Measurements from ENCODE around the gene LSAMP. TPM values are rescaled to one million over a fixed set of nuclear protein-coding genes. Genes with fewer than 3 reads are reported as not detected.
A peak's percentile ranks its signal among the peaks of the same experiment; 100 is the strongest.

Gene LSAMP
- total and polyA plus RNA-seq, 9 of the 15 experiments (the other 6 are each of a cell fraction or from before 2014, with no cell fraction given) = 0.09 to 0.11 TPM; not detected in 7

GRCh38 chr3:116053017-116053416, 392.3 kb downstream of the LSAMP start:
- H3K9me3 ChIP-seq (replicated peaks; ENCODE audit: control insufficient read depth, insufficient read depth, low read depth, low read length) = no peaks in the 10 kb centered on the region; the same call in 1 of the 2 replicates
- H3K9ac ChIP-seq (ENCODE audit: insufficient read depth in 1 of 2, low read depth in 2 of 2, low read length in 2 of 2) = no peak overlapping the region
- FAIRE-seq (no peak), DNase-seq (ENCODE audit: extremely low read depth in 1 of 4, low spot score in 3 of 4) (no peak), ATAC-seq (no peak)
- no peak overlapping the region for H3K4me3 ChIP-seq
- no TSS peak for BruUV-seq (replicated peaks)
- intact Hi-C loops (cut with micrococcal nuclease) = no loop called here
- TF ChIP-seq SFPQ (IDR thresholded peaks at IDR 0.05; ENCODE audit: low read depth, low read length) = no peak
- TF ChIP-seq BRF1 (IDR thresholded peaks at IDR 0.05; ENCODE audit: borderline replicate concordance, extremely low read depth, insufficient read length) = no peak
- TF ChIP-seq ZNF316 (IDR thresholded peaks at IDR 0.05) = peak; percentile 31; the same call in 1 of the 2 replicates
- no peak for TF ChIP-seq PBX2 (CRISPR knock-in tag; IDR thresholded peaks at IDR 0.05; ENCODE audit: low read depth)
- no peak for TF ChIP-seq PBX2 (tag; conservative IDR thresholded peaks at IDR 0.05; ENCODE audit: low read depth)
- H3K27ac ChIP-seq (ENCODE audit: extremely low read depth, low read depth, low read length) = no peak overlapping the region
- no peaks in the 10 kb centered on the region for H3K79me2 ChIP-seq (ENCODE audit: control insufficient read depth, insufficient read depth, low read length)
- H3K4me1 ChIP-seq (replicated peaks in 1 of 2; ENCODE audit: control insufficient read depth in 2 of 2, insufficient read depth in 2 of 2, low read length in 2 of 2) = peaks cover 0 to 6% of the 10 kb centered on the region in 2 experiments; a peak in 3 of 5 replicates
- no peaks in the 10 kb centered on the region for H3K36me3 ChIP-seq (ENCODE audit: control insufficient read depth, insufficient read depth, low read length)
- in situ Hi-C loops (cut with MboI) = no loop called here
- H3K27me3 ChIP-seq (ENCODE audit: control insufficient read depth in 2 of 2, insufficient read depth in 2 of 2, low read length in 2 of 2) = no peaks in the 10 kb centered on the region
- ChIA-PET CTCF (ENCODE audit: low intra/inter-chr PET ratio) (no interaction called here), POLR2A (interaction anchor here (0.6 kb wide), 1 partner anchor 31 kb away, joined by 3 read pairs; no protein-coding TSS in a partner anchor)
- no peaks in the 10 kb centered on the region for H4K20me1 ChIP-seq (replicated peaks; ENCODE audit: control insufficient read depth, insufficient read depth, low read length)
- 0 out of 2 replicates have a peak overlapping the region, but pooled peaks have one; percentile 16 for H2AFZ ChIP-seq (ENCODE audit: low read depth, low read length)
- H3K9me1 ChIP-seq (ENCODE audit: control insufficient read depth, insufficient read depth, low read length) = no peaks in the 10 kb centered on the region
- no peak overlapping the region for H3K4me2 ChIP-seq (ENCODE audit: insufficient read depth, low read length)
